Raji (cell line): ENCODE measurements around the gene ELMOD2.

Experiments used
- POLR2A ChIP-seq: IDR thresholded peaks from 2 replicates; pipeline ENCODE4 v1.6.1; 2011; ENCODE audit warnings: low read depth, low read length, control low read depth; ENCODE audit not compliant: insufficient read depth

Gene ELMOD2

GRCh38 chr4:140523857-140524742, at the start of gene ELMOD2:
Gene ELMOD2, plus strand, starts transcription at chr4:140524168. Its CDS starts 1,261 bp downstream, at chr4:140525429.
- peak; percentile 92 for TF ChIP-seq POLR2A

GRCh38 chr4:140483445-140483844, 40.5 kb upstream of the ELMOD2 start:
- TF ChIP-seq POLR2A: no peak

GRCh38 chr4:140485939-140486338, 38.0 kb upstream of the ELMOD2 start:
- no peak for TF ChIP-seq POLR2A

- no peak for TF ChIP-seq POLR2A
Measured at GRCh38 chr4:140497405-140497746, 26.6 kb upstream of the ELMOD2 start.

GRCh38 chr4:140497747-140498636, 26.0 kb upstream of the ELMOD2 start, which contains the start of gene MGAT4D:
Gene MGAT4D, minus strand, starts transcription at chr4:140498293. Its CDS starts 71 bp downstream, at chr4:140498222.
- TF ChIP-seq POLR2A: no peak

- no peak for TF ChIP-seq POLR2A
Measured at GRCh38 chr4:140499391-140499790, 24.6 kb upstream of the ELMOD2 start.

- no peak for TF ChIP-seq POLR2A
Measured at GRCh38 chr4:140504261-140504660, 19.7 kb upstream of the ELMOD2 start.

- no peak for TF ChIP-seq POLR2A
Measured at GRCh38 chr4:140515423-140515822, 8.5 kb upstream of the ELMOD2 start.

- TF ChIP-seq POLR2A: no peak
Measured at GRCh38 chr4:140523370-140523856, 555 bp upstream of the ELMOD2 start.

GRCh38 chr4:140529434-140529833, 5.5 kb downstream of the ELMOD2 start:
- TF ChIP-seq POLR2A: no peak

- no peak for TF ChIP-seq POLR2A
Measured at GRCh38 chr4:140533951-140534480, 10.0 kb downstream of the ELMOD2 start.

- no peak for TF ChIP-seq POLR2A
Measured at GRCh38 chr4:140556372-140557085, 32.6 kb downstream of the ELMOD2 start.

- TF ChIP-seq POLR2A: no peak
Measured at GRCh38 chr4:140557831-140558435, 34.0 kb downstream of the ELMOD2 start.

- no peak for TF ChIP-seq POLR2A
Measured at GRCh38 chr4:140559696-140560095, 35.7 kb downstream of the ELMOD2 start.
